NCI-H446 treated with DMSO at 0.1 percent for 48 hours (cell line): ENCODE results near the gene MAP3K20.
"Not testable (repeated sequence)": the region's sequence is repeated elsewhere in the genome, so short reads cannot be mapped to it uniquely, and the experiment has no call there.

Experiments used
- DNase-seq: peaks from one replicate; lab custom pipeline; 2025; lab: John Stamatoyannopoulos, UW

MAP3K20 gene

GRCh38 chr2:173124441-173124840, 48.8 kb downstream of the MAP3K20 start:
- no peak for DNase-seq

- no peak for DNase-seq
Measured at GRCh38 chr2:173126819-173127218, 51.2 kb downstream of the MAP3K20 start.

GRCh38 chr2:173128132-173128531, 52.5 kb downstream of the MAP3K20 start:
- not testable (repeated sequence) for DNase-seq

DNA sequence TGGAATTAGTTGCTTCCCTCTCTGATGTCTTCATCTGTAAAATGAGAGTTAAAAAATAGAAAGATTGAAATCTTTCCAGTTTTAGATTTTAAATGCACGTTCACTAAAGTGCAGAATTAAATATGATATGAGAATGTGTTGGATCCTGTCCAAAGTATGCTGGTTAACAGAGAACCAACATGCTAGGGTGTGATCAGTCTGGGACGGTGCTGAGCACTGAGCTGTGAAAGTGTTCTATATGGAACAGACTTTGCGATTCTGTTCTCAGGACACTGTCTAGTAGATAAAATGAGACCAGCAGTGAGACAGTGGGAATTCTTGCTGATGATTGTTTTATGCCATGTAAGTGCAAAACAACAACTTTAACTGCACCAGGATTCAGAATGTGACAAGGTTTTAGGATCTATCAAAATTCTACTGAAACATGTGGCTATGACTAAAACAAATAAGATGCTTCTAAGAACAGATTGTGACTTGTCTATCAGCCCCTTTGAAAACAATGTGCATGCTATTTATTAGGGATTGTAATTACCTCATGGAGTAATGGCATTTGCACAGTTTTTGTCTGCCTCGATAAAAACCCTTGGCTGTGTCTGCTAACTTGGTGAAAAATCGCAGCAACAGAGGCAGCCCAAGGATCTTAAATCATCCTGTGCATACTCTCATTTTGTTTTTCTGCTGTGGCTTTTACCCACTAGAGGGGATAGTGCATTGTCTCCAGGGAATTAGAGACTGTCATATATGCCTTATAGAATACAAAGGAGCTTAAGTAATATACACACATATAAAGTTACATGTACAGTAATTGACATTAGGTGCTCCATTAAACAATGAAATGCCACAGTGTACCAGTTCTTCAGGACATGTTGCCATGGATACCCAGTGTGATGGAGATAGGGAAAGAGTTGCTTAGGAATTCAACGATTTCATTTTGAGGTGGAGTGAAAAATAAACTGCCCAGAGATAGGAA, 55.1 kb downstream of the MAP3K20 start:
- no peak for DNase-seq

GRCh38 chr2:173132531-173132930, 56.9 kb downstream of the MAP3K20 start:
- DNase-seq: no peak

DNA sequence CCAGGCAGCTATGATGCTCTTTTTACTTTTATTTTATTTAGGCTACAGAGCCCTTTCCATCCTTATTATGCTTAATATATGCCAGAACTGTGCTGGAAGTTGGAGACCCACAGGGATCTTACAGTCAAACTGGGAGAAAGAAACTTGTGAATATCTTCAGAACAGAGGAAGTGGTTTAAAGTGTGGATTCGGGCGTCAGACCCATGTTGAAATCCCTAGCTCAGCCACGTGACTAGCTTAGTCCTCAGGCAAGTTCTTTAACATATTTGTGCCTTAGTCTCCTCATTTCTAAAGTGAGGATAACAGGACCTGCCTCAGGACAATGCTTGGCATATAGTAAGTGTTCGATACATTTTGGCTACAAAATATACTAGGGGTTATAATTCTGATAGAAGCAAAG, 59.1 kb downstream of the MAP3K20 start:
- no peak for DNase-seq

- no peak for DNase-seq
Measured at GRCh38 chr2:173136067-173136466, 60.4 kb downstream of the MAP3K20 start.

DNA sequence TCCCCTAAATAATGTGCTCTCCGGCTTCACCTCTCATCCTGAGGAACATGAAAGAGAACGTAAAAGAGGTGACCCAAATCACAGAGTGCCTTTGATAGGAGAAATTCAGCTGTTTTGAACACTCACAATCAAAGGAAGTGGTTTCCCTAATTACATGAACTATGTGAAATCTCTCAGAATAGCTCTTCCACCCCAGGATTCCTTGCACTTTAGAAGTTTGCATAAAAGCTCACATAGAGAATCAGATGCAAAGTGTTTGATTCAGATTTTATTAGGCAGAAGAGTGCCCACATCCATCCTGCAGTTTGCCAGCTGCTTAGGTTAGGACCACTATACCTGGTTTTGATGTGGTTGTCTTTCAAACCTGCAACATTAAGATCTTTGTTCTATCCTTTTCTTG, 61.0 kb downstream of the MAP3K20 start:
- DNase-seq: no peak

GRCh38 chr2:173137610-173138009, 62.0 kb downstream of the MAP3K20 start:
- DNase-seq: no peak

- DNase-seq: no peak
Measured at GRCh38 chr2:173138962-173139361, 63.3 kb downstream of the MAP3K20 start.

DNA sequence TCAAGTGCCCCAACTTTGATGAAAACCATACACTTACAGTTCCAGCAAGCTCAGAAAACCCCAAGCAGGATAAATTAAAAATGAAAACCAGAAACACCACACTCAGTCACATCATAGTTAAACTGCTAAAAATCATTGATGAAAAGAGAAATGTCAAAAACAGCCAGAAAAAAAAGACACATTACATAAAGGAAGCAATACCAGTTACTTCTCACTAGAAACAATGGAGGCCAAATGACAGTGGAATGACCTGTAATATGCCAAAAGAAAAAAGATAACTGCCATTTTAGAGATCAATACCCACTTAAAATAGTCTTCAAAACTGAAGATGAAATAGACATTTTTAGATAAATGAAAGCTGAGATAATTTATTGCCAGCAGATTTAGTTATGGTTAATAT, 66.0 kb downstream of the MAP3K20 start:
- no peak for DNase-seq

- DNase-seq: no peak
Measured at GRCh38 chr2:173145454-173145853, 69.8 kb downstream of the MAP3K20 start.

- no peak for DNase-seq
Measured at GRCh38 chr2:173146590-173146989, 70.9 kb downstream of the MAP3K20 start.

DNA sequence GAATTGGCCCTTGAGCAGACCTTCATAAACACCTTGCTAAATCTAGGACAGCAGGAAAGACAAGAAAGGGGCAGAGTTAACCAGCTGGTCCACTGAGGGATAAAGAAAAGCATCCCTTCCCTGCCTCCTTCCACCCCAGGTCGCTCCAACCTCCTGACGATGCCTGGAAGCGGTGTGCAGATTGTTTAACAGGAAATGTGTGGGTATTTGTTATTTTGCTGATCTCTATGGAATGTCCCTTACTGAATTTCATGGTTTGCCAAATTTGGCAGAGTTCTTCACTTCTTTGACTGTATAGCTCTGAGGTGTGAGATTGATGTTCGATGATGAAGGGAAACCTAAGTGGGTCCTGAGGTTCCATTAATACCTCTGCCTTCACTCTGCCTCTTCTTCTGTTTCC, 72.9 kb downstream of the MAP3K20 start:
- DNase-seq: no peak

- no peak for DNase-seq
Measured at GRCh38 chr2:173149491-173149890, 73.8 kb downstream of the MAP3K20 start.

DNA sequence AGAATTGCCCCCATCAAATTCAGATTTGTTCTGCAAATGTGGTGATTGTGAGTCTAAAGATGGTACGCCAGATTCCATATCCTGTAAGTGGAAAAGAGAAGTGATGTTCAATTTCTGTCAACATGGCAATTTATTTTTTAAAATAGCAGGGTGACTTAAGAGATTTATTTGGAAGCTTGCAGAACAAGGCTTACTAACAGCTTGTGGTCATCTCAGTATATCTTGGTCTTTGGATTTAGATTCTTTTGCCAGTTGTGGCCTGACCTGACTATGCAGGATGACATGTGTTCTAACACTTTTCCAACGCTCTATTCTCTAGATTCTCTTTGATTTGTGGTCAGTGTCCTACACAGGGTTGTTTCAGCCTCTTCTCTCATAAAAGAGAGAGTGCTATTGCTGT, 74.4 kb downstream of the MAP3K20 start:
- DNase-seq: no peak

GRCh38 chr2:173150963-173151362, 75.3 kb downstream of the MAP3K20 start:
- DNase-seq: no peak

DNA sequence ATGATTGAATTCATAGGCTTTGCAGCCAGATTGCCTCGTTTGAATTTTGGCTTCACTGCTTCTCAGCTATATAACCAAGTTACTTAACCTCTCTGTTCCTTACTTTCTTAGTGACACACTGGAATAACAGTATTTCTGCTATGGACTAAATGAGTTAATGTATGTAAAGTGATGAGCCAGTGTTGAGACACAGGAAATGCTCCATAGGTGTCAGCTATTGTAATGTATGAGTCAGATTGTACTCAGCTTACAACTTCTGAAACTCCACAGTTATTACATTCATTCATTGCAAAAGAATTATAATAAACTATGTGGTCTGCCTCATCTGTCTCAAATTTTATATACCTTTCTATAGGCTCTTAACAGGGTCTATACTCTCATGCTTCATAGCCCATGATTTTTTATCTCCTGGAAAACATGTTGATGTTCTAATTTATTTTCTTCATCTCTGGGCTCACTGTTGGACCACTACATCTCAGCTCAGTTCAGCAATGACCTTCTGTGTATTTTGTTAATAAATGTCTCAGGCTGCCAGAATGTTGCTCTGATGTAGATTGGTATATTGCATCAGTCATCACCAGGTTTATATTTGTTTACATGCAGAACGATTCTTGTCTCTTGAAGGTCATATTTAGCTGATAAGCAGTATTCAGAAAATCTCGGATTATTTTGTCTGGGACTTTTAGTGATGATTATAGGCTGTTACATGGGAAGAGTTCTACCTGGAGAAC, 76.2 kb downstream of the MAP3K20 start:
- DNase-seq: no peak

DNA sequence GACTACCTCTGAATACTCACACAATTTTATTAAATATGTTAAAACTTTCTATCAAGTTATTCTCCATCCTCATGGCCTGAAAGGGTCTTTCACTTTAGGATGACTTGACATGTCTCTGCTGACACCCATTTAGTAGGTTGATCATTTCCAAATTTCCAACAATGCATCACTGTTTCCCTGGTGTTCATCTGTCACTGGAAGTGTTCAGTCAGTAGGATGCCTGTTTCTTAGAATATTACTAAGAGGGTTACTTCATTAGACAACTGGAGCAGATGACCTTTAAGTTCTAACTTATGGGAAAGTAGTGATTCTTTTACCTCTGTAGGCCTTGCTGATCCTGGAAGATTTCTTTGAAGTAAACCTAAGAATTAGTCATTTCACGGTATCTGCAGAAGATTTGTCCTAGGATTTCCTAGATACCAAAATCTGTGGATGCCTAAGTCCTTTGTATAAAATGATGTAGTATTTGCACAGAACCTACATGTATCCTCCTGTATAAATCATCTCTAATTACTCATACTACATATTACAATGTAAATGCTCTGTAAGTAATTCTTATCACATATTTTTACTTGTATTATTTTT, 77.7 kb downstream of the MAP3K20 start:
- no peak for DNase-seq

- DNase-seq: no peak
Measured at GRCh38 chr2:173157676-173158293, 82.1 kb downstream of the MAP3K20 start.

DNA sequence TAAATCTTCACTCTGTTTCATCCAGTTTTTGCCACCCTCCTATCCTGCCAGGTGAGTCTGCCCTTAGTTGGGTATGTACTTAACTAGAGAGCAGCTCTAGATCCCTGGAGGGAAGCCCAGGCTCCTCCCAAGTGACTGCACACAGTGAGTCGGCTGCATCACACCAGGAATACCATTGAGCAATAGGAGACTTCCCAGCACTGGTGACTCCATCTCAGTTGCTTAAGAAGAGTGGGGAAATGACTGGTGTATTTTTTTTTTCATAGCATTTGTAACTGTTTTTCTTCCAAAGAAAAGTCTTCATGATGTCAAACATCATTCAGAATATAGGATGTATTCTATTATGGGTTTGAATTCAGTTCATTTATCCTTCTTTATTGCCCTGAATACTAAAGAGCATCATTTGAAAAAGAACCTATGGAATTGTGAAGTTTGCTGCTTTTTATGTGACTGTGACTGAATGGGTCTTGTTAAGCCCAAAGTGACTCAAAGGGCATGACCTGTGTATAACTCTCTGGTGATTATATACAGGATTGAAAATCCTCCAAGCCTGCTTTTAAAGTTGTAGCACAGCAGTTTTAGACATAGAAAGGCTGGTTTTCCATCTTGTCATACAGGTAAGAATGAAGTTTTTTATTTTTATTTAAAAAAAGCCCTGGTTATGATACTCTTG, 84.3 kb downstream of the MAP3K20 start:
- no peak for DNase-seq

DNA sequence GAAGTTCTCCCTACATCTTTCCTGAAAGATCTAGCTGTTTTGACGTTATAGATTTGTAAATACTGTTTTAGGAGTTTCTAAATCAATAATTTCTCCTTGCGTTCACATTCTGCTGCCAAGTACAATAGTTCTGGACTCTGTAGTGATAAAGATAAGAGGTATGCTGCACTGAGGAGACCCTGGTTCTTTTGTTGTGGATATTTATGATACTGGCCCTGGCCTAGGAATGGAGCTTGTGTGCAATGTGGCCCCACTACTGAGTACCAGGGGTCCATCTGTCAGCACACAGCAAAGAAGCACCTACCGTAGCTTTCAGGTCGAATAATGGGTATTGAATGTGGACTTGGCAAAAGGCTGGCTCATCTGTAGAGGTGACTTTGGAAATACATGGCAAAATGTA, 85.0 kb downstream of the MAP3K20 start:
- DNase-seq: no peak
